GM12872 (cell line): ENCODE measurements around the gene PTPRS.

Experiments used
- CTCF ChIP-seq: IDR thresholded peaks from 3 replicates; pipeline ENCODE4 v1.5.1; 2011; ENCODE audit warnings: low read depth, mild to moderate bottlenecking, low read length, moderate library complexity; ENCODE audit not compliant: insufficient read depth

The PTPRS gene

GRCh38 chr19:5340637-5341447 lies at the start of gene PTPRS:
Gene PTPRS (minus strand): TSS chr19:5340812. CDS start chr19:5286140, 54,672 bp downstream.
- TF ChIP-seq CTCF, result no peak

GRCh38 chr19:5389353-5389752 lies 48.7 kb upstream of the PTPRS start:
- no peak for TF ChIP-seq CTCF

- TF ChIP-seq CTCF, result no peak
Observed at GRCh38 chr19:5387472-5387871, 46.9 kb upstream of the PTPRS start.

- TF ChIP-seq CTCF, result no peak
Observed at GRCh38 chr19:5386841-5387240, 46.2 kb upstream of the PTPRS start.

GRCh38 chr19:5380215-5380919 lies 39.8 kb upstream of the PTPRS start:
- TF ChIP-seq CTCF, result no peak

GRCh38 chr19:5376928-5377327 lies 36.3 kb upstream of the PTPRS start:
- no peak for TF ChIP-seq CTCF

GRCh38 chr19:5372572-5373200 lies 32.1 kb upstream of the PTPRS start:
- no peak for TF ChIP-seq CTCF
